ENCODE measurements around the gene ARID4A. TPM values are rescaled to one million over a fixed set of nuclear protein-coding genes. Genes with fewer than 3 reads are reported as not detected.
"Not testable (repeated sequence)": the region's sequence is repeated elsewhere in the genome, so short reads cannot be mapped to it uniquely, and the experiment has no call there.

ARID4A gene
- total RNA-seq, 1 donor: 12.2 TPM

DNA sequence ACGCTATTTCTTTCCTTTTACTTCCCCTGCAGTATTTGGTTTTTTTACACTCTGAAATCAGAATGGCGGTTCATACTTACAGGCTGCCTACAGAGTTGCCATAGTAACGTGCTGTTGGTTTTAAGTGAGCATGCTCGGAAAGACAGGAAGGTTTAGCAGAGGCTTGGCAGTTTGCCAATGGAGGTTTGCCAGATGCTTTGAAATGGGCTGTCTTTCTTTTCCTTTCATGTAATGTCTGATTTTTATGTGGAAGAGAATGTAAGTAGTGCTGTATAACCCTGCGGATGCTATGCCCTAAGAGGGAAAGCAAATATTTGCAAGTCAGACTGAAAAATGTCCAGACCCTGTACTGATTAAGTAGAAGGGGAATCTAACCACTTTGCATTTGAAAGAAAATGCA is 32.8 kb downstream of the ARID4A start:
- TF ChIP-seq CTCF (IDR thresholded peaks at IDR 0.05; ENCODE audit: insufficient read depth, low read length): no peak
- H3K4me3 ChIP-seq (ENCODE audit: low read depth, low read length): peak overlapping the region; percentile 29
- peak; percentile 98 for DNase-seq (ENCODE audit: low read depth)

- no peak for DNase-seq (ENCODE audit: low read depth)
- no peak for TF ChIP-seq CTCF (IDR thresholded peaks at IDR 0.05; ENCODE audit: insufficient read depth, low read length)
- no peak overlapping the region for H3K4me3 ChIP-seq (ENCODE audit: low read depth, low read length)
Observed at GRCh38 chr14:58332561-58332960, 34.2 kb downstream of the ARID4A start.

DNA sequence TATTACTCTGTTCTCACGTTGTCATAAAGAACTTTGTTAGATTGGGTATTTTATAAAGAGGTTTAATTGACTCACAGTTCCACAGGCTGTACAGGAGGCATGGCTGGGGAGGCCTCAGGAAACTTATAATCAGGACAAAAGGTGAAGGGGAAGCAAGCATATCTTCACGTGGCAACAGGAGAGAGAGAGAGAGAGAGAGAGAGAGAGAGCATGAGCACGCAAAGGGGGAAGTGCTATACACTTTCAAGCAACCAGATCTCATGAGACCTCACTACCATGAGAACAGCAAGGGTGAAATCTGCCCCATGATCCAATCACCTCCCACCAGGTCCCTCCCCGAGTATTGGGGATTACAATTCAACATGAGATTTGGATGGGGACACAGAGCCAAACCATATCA is 41.3 kb downstream of the ARID4A start:
- not testable (repeated sequence) for H3K4me3 ChIP-seq (ENCODE audit: low read depth, low read length); DNase-seq (ENCODE audit: low read depth)

- DNase-seq (ENCODE audit: low read depth): no peak
- no peak for TF ChIP-seq CTCF (IDR thresholded peaks at IDR 0.05; ENCODE audit: insufficient read depth, low read length)
Observed at GRCh38 chr14:58341152-58341748, 42.9 kb downstream of the ARID4A start.

DNA sequence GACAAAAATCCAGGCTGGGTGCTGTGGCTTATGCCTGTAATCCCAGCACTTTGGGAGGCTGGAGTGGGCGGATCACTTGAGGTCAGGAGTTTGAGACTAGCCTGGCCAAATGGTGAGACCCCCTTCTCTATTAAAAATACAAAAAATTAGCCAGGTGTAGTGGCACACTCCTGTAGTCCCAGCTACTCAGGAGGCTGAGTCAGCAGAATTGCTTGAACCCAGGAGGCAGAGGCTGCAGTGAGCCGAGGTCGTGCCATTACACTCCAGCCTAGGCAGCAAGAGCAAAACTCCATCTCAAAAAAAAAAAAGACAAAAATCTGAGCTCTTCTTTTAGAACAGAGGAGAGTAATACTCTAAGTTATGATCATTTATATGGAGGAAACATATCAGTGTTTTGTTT is 45.2 kb downstream of the ARID4A start:
- not testable (repeated sequence) for DNase-seq (ENCODE audit: low read depth); H3K4me3 ChIP-seq (ENCODE audit: low read depth, low read length)

More at GRCh38 chr14:58341152-58341748, 42.9 kb downstream of the ARID4A start:
- H3K4me3 ChIP-seq (ENCODE audit: low read depth, low read length): no peak overlapping the region

DNA sequence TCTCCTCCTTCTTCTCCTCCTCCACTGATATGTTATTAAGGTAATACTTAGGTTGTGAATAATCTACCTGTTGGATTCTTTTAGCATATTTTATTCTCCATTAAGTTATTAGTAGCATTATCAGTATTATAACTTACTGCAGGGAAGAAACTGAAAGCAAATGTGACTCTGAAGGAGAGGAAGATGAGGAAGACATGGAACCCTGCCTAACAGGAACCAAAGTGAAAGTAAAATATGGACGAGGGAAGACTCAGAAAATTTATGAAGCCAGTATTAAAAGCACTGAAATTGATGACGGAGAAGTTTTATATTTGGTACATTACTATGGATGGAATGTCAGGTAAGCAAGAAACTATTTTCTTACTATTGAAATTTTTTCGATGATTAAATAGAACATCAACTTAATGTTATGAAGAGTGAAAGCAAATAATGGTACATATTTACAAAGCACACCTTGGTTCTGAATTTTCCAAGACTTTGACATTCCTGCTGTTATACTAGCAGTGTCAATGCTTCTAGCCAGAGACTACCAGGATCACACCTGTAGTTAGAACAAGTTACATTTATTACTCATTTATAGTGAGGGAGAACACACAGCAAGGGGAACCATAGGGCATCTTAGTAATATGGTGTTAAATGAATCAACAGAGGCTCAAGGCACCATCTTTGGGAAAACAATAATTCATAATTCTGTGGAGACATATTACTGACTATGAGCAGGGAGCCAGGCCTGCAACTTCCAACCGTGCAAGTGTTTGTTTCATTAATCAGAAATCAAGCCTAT is 55.4 kb downstream of the ARID4A start:
- peak; percentile 23 for DNase-seq (ENCODE audit: low read depth)
- peak overlapping the region; percentile 15 for H3K4me3 ChIP-seq (ENCODE audit: low read depth, low read length)
- TF ChIP-seq CTCF (IDR thresholded peaks at IDR 0.05; ENCODE audit: insufficient read depth, low read length): no peak

GRCh38 chr14:58354808-58355207 is 56.5 kb downstream of the ARID4A start:
- no peak for TF ChIP-seq CTCF (IDR thresholded peaks at IDR 0.05; ENCODE audit: insufficient read depth, low read length)
- no peak overlapping the region for H3K4me3 ChIP-seq (ENCODE audit: low read depth, low read length)
- no peak for DNase-seq (ENCODE audit: low read depth)

- no peak for TF ChIP-seq CTCF (IDR thresholded peaks at IDR 0.05; ENCODE audit: insufficient read depth, low read length)
- H3K4me3 ChIP-seq (ENCODE audit: low read depth, low read length): no peak overlapping the region
- no peak for DNase-seq (ENCODE audit: low read depth)
Observed at GRCh38 chr14:58356268-58356667, 57.9 kb downstream of the ARID4A start.

GRCh38 chr14:58362272-58362671 is 63.9 kb downstream of the ARID4A start:
- not testable (repeated sequence) for H3K4me3 ChIP-seq (ENCODE audit: low read depth, low read length); DNase-seq (ENCODE audit: low read depth)

Measured in fibroblast of the aortic adventitia (primary cell).